OCI-M2 (cell line): ENCODE measurements around the gene ZNF14.
"Not testable (repeated sequence)": the region's sequence is repeated elsewhere in the genome, so short reads cannot be mapped to it uniquely, and the experiment has no call there.

ENCODE experiments used
- DNase-seq: peaks from one replicate; lab custom pipeline; 2025; ENCODE audit not compliant: unreplicated experiment; lab: John Stamatoyannopoulos, UW

ZNF14 gene

GRCh38 chr19:19747357-19748220, 14.7 kb upstream of the ZNF14 start:
- DNase-seq, result no peak

GRCh38 chr19:19746286-19747213, 13.6 kb upstream of the ZNF14 start:
- no peak for DNase-seq

- no peak for DNase-seq
Observed at GRCh38 chr19:19745496-19746285, 12.8 kb upstream of the ZNF14 start.

GRCh38 chr19:19744641-19745040, 11.7 kb upstream of the ZNF14 start:
- no peak for DNase-seq

GRCh38 chr19:19743921-19744320, 11.0 kb upstream of the ZNF14 start:
- not testable (repeated sequence) for DNase-seq

GRCh38 chr19:19743176-19743575, 10.3 kb upstream of the ZNF14 start:
- no peak for DNase-seq

GRCh38 chr19:19742773-19743172, 9.9 kb upstream of the ZNF14 start:
- DNase-seq, result no peak

GRCh38 chr19:19741184-19741583, 8.3 kb upstream of the ZNF14 start:
- no peak for DNase-seq

GRCh38 chr19:19740755-19741154, 7.8 kb upstream of the ZNF14 start:
- DNase-seq, result no peak

- no peak for DNase-seq
Observed at GRCh38 chr19:19738564-19738963, 5.7 kb upstream of the ZNF14 start.

- DNase-seq, result no peak
Observed at GRCh38 chr19:19737559-19738332, 4.8 kb upstream of the ZNF14 start.

GRCh38 chr19:19721896-19722295, 11.0 kb downstream of the ZNF14 start:
- no peak for DNase-seq

- no peak for DNase-seq
Observed at GRCh38 chr19:19719798-19720197, 13.1 kb downstream of the ZNF14 start.

- DNase-seq, result no peak
Observed at GRCh38 chr19:19711934-19712828, 20.7 kb downstream of the ZNF14 start.

- DNase-seq, result no peak
Observed at GRCh38 chr19:19711306-19711933, 21.5 kb downstream of the ZNF14 start.

GRCh38 chr19:19710506-19710905, 22.4 kb downstream of the ZNF14 start:
- DNase-seq, result no peak

- no peak for DNase-seq
Observed at GRCh38 chr19:19704836-19705235, 28.1 kb downstream of the ZNF14 start.

- not testable (repeated sequence) for DNase-seq
Observed at GRCh38 chr19:19700493-19700892, 32.4 kb downstream of the ZNF14 start.

GRCh38 chr19:19697589-19697988, 35.3 kb downstream of the ZNF14 start:
- no peak for DNase-seq
